Activated CD8-positive, alpha-beta T cell treated with anti-CD3 and anti-CD28 coated beads, Interleukin-2, amount 10 ng/mL, durations not matched to agents 7 days and 5 days (primary cell): Measurements from ENCODE around the gene ALPI. TPM values are rescaled to one million over a fixed set of nuclear protein-coding genes. Genes with fewer than 3 reads are reported as not detected.

Source experiments
- ATAC-seq: fragments of 150-1000 bp; cut with Tn5 transposase; one replicate; pipeline ENCODE4 v1.10.0; 2021; ENCODE audit warnings: moderate library complexity
- CTCF ChIA-PET: fragments of 350-600 bp; sonication (Branson Sonifier 250); formaldehyde crosslinking; loops from one replicate; lab custom pipeline; 2021; ENCODE audit warnings: antibody characterized with exemption; lab: Charles Lee
- POLR2A ChIA-PET: fragments of 350-600 bp; sonication (Branson Sonifier 250); formaldehyde crosslinking; loops from one replicate; lab custom pipeline; 2021; ENCODE audit warnings: antibody characterized with exemption; lab: Charles Lee
- DNase-seq: peaks from one replicate; pipeline ENCODE4 v3.0.0-alpha.2; 2020
- H3K27ac Mint-ChIP-seq: one replicate; pipeline ENCODE4 v1.8.0; 2021; ENCODE audit warnings: mild to moderate bottlenecking, mixed read lengths
- H3K27me3 Mint-ChIP-seq: one replicate; pipeline ENCODE4 v1.8.0; 2021; ENCODE audit warnings: low read depth, mixed read lengths
- H3K36me3 Mint-ChIP-seq: one replicate; pipeline ENCODE4 v1.8.0; 2021; ENCODE audit warnings: low read depth, mixed read lengths
- H3K4me1 Mint-ChIP-seq: one replicate; pipeline ENCODE4 v1.8.0; 2021; ENCODE audit warnings: low read depth, mixed read lengths
- H3K4me3 Mint-ChIP-seq: one replicate; pipeline ENCODE4 v1.8.0; 2021; ENCODE audit warnings: mild to moderate bottlenecking, mixed read lengths
- H3K9me3 Mint-ChIP-seq: one replicate; pipeline ENCODE4 v1.8.0; 2022; ENCODE audit warnings: mixed read lengths; ENCODE audit not compliant: insufficient read depth
- total RNA-seq, 2 experiments: library from RNA; stranded (reverse); gene quantifications; one replicate each; pipeline ENCODE4 v1.2.3, GENCODE V29; 2021

ALPI gene
- total RNA-seq, 2 experiments from 2014 or later: not detected

- Mint-ChIP-seq H3K27ac (no peak overlapping the region), H3K4me3 (no peak overlapping the region), H3K27me3 (peaks cover 40% of the 10 kb centered on the region), H3K36me3 (no peaks in the 10 kb centered on the region), H3K4me1 (peaks cover 5% of the 10 kb centered on the region), H3K9me3 (no peaks in the 10 kb centered on the region)
- ChIA-PET POLR2A (no interaction called here), CTCF (no interaction called here)
- DNase-seq (no peak), ATAC-seq (no peak)
Measured at GRCh38 chr2:232485757-232486557, 30.0 kb downstream of the ALPI start.

- DNase-seq: no peak
- Mint-ChIP-seq H3K4me1 (peaks cover 5% of the 10 kb centered on the region), H3K4me3 (no peak overlapping the region), H3K9me3 (no peaks in the 10 kb centered on the region), H3K36me3 (no peaks in the 10 kb centered on the region), H3K27ac (no peak overlapping the region), H3K27me3 (peaks cover 46% of the 10 kb centered on the region)
- no peak for ATAC-seq
- CTCF ChIA-PET: no interaction called here
- POLR2A ChIA-PET: no interaction called here
Measured at GRCh38 chr2:232486558-232487384, 30.8 kb downstream of the ALPI start.

- ATAC-seq (peak; percentile 29), DNase-seq (no peak)
- Mint-ChIP-seq H3K27ac (no peak within 1 kb of the TSS), H3K9me3 (no peaks in the 10 kb centered on the region), H3K27me3 (peaks cover 47% of the 10 kb centered on the region), H3K4me3 (no peak within 1 kb of the TSS), H3K4me1 (peaks cover 5% of the 10 kb centered on the region), H3K36me3 (no peaks in the 10 kb centered on the region)
- POLR2A ChIA-PET: no interaction called here
- CTCF ChIA-PET: no interaction called here
Measured at GRCh38 chr2:232487385-232488096, 31.6 kb downstream of the ALPI start, which contains the start of gene ECEL1. ECEL1 (minus strand) TSS chr2:232487834; CDS start chr2:232486653, 1,181 bp downstream.

GRCh38 chr2:232488097-232488711 is 32.3 kb downstream of the ALPI start:
- peaks cover 49% of the 10 kb centered on the region for H3K27me3 Mint-ChIP-seq
- H3K4me3 Mint-ChIP-seq: no peak overlapping the region
- peaks cover 5% of the 10 kb centered on the region for H3K4me1 Mint-ChIP-seq
- CTCF ChIA-PET: no interaction called here
- DNase-seq (no peak), ATAC-seq (peak; percentile 26)
- POLR2A ChIA-PET: no interaction called here
- no peaks in the 10 kb centered on the region for H3K36me3 Mint-ChIP-seq
- no peak overlapping the region for H3K27ac Mint-ChIP-seq
- H3K9me3 Mint-ChIP-seq: no peaks in the 10 kb centered on the region

- ATAC-seq (no peak), DNase-seq (no peak)
- Mint-ChIP-seq H3K27me3 (peaks cover 49% of the 10 kb centered on the region), H3K4me3 (no peak overlapping the region), H3K4me1 (peaks cover 5% of the 10 kb centered on the region), H3K27ac (no peak overlapping the region), H3K36me3 (no peaks in the 10 kb centered on the region), H3K9me3 (no peaks in the 10 kb centered on the region)
- POLR2A ChIA-PET: no interaction called here
- CTCF ChIA-PET: no interaction called here
Measured at GRCh38 chr2:232488721-232489300, 32.9 kb downstream of the ALPI start.

- H3K27ac Mint-ChIP-seq: no peak overlapping the region
- CTCF ChIA-PET: no interaction called here
Measured at GRCh38 chr2:232489516-232490220, 33.7 kb downstream of the ALPI start.

GRCh38 chr2:232490221-232491138 is 34.5 kb downstream of the ALPI start:
- Mint-ChIP-seq H3K4me1 (peaks cover under 1% of the 10 kb centered on the region), H3K27me3 (peaks cover 37% of the 10 kb centered on the region), H3K36me3 (no peaks in the 10 kb centered on the region), H3K4me3 (no peak overlapping the region), H3K27ac (no peak overlapping the region), H3K9me3 (no peaks in the 10 kb centered on the region)
- DNase-seq: no peak
- no peak for ATAC-seq
- POLR2A ChIA-PET: no interaction called here
- CTCF ChIA-PET: no interaction called here

More at GRCh38 chr2:232489516-232490220, 33.7 kb downstream of the ALPI start:
- no peak for DNase-seq
- Mint-ChIP-seq H3K4me3 (no peak overlapping the region), H3K27me3 (peaks cover 43% of the 10 kb centered on the region), H3K9me3 (no peaks in the 10 kb centered on the region), H3K4me1 (peaks cover 5% of the 10 kb centered on the region), H3K36me3 (no peaks in the 10 kb centered on the region)
- POLR2A ChIA-PET: no interaction called here
- no peak for ATAC-seq

- Mint-ChIP-seq H3K36me3 (no peaks in the 10 kb centered on the region), H3K4me3 (no peak overlapping the region), H3K4me1 (no peaks in the 10 kb centered on the region), H3K27me3 (peaks cover 37% of the 10 kb centered on the region), H3K9me3 (no peaks in the 10 kb centered on the region), H3K27ac (no peak overlapping the region)
- ChIA-PET POLR2A (interaction anchor here (0.6 kb wide), 1 partner anchor 60 kb away, joined by 4 read pairs; no protein-coding TSS in a partner anchor), CTCF (no interaction called here)
- DNase-seq (no peak), ATAC-seq (no peak)
Measured at GRCh38 chr2:232491139-232491780, 35.3 kb downstream of the ALPI start.

GRCh38 chr2:232492236-232492848 is 36.4 kb downstream of the ALPI start:
- Mint-ChIP-seq H3K36me3 (no peaks in the 10 kb centered on the region), H3K4me1 (no peaks in the 10 kb centered on the region), H3K9me3 (no peaks in the 10 kb centered on the region), H3K27me3 (peaks cover 31% of the 10 kb centered on the region), H3K27ac (no peak overlapping the region), H3K4me3 (no peak overlapping the region)
- no peak for DNase-seq
- no peak for ATAC-seq
- POLR2A ChIA-PET: interaction anchor here (0.6 kb wide), 1 partner anchor 59 kb away, joined by 4 read pairs; no protein-coding TSS in a partner anchor
- CTCF ChIA-PET: no interaction called here
